Naive thymus-derived CD8-positive, alpha-beta T cell (primary cell): ENCODE results near the gene CORO1C. TPM values are rescaled to one million over a fixed set of nuclear protein-coding genes. Genes with fewer than 3 reads are reported as not detected.
"Not testable (repeated sequence)": the region's sequence is repeated elsewhere in the genome, so short reads cannot be mapped to it uniquely, and the experiment has no call there.

ENCODE experiments used
- ATAC-seq, 2 donors: fragments of 150-1000 bp; cut with Tn5 transposase in 1 of 2; sonication (Bioruptor Pico), chemical (Tn5 transposase) in 1 of 2; 1 replicate in 1 of 2; 2 replicates in 1 of 2; pipeline ENCODE4 v1.10.0; 2021; ENCODE audit warnings: mild to moderate bottlenecking in 2 of 2, moderate library complexity in 2 of 2
- POLR2A ChIA-PET: fragments of 350-600 bp; sonication (Branson Sonifier 250); formaldehyde crosslinking; loops from one replicate; lab custom pipeline; 2021; ENCODE audit warnings: antibody characterized with exemption; lab: Charles Lee
- DNase-seq, 10 donors: peaks; one replicate each; pipeline versions ENCODE4 v3.0.0 to v3.0.0-alpha.2; 2020 to 2022
- H3K27ac Mint-ChIP-seq, 10 donors: one replicate each; pipeline ENCODE4 v1.8.0; 2020 to 2022; ENCODE audit warnings: mild to moderate bottlenecking in 10 of 10, mixed read lengths in 10 of 10, moderate library complexity in 4 of 10, inconsistent platforms in 1 of 10
- H3K27me3 Mint-ChIP-seq, 5 donors: one replicate each; pipeline ENCODE4 v1.8.0; 2021 to 2022; ENCODE audit warnings: mixed read lengths in 5 of 5
- H3K36me3 Mint-ChIP-seq, 3 donors: one replicate each; pipeline ENCODE4 v1.8.0; 2020 to 2022; ENCODE audit warnings: mixed read lengths in 3 of 3, mild to moderate bottlenecking in 2 of 3, inconsistent platforms in 1 of 3
- H3K4me1 Mint-ChIP-seq, 4 donors: one replicate each; pipeline ENCODE4 v1.8.0; 2021 to 2022; ENCODE audit warnings: mixed read lengths in 4 of 4
- H3K4me3 Mint-ChIP-seq, 10 donors: one replicate each; pipeline ENCODE4 v1.8.0; 2020 to 2022; ENCODE audit warnings: mild to moderate bottlenecking in 10 of 10, mixed read lengths in 10 of 10, moderate library complexity in 6 of 10, inconsistent platforms in 1 of 10
- H3K9me3 Mint-ChIP-seq, 9 donors: one replicate each; pipeline ENCODE4 v1.8.0; 2020 to 2022; ENCODE audit warnings: mixed read lengths in 9 of 9, mild to moderate bottlenecking in 3 of 9, inconsistent platforms in 1 of 9, moderate library complexity in 1 of 9
- polyA plus RNA-seq, 3 donors: library from polyadenylated mRNA; unstranded; fragments of 300-500 nt; fragmentation: Illumina TruSeq; gene quantifications; one replicate each; pipeline ENCODE4 v1.2.3, GENCODE V29; 2021
- total RNA-seq, 8 experiments: library from RNA in 2 of 8; stranded (reverse) in 2 of 8; gene quantifications; one replicate each; pipeline ENCODE4 v1.2.3 and lab custom pipeline; 2021 to 2026

Gene CORO1C
- total and polyA plus RNA-seq, 5 experiments from 2014 or later = 5.0 to 13.1 (median 6.5) TPM

- DNase-seq = no peak
These were observed 19.2 kb upstream of the CORO1C start for GRCh38 chr12:108750526-108750925.

GRCh38 chr12:108747563-108747962 lies 16.2 kb upstream of the CORO1C start:
- no peaks in the 10 kb centered on the region for H3K9me3 Mint-ChIP-seq
- no peaks in the 10 kb centered on the region for H3K4me1 Mint-ChIP-seq
- POLR2A ChIA-PET = no interaction called here
- no peak overlapping the region for H3K27ac Mint-ChIP-seq
- no peak overlapping the region for H3K4me3 Mint-ChIP-seq
- peaks cover 0 to 4% (median 1%) of the 10 kb centered on the region in 5 donors for H3K27me3 Mint-ChIP-seq
- no peaks in the 10 kb centered on the region for H3K36me3 Mint-ChIP-seq
- no peak for ATAC-seq
- DNase-seq = no peak

More at GRCh38 chr12:108750526-108750925, 19.2 kb upstream of the CORO1C start:
- H3K27ac Mint-ChIP-seq = peak overlapping the region in 1 of 10 donors; percentile 43
- no peaks in the 10 kb centered on the region for H3K4me1 Mint-ChIP-seq
- H3K36me3 Mint-ChIP-seq = no peaks in the 10 kb centered on the region
- POLR2A ChIA-PET = no interaction called here
- no peak overlapping the region for H3K4me3 Mint-ChIP-seq
- no peaks in the 10 kb centered on the region for H3K27me3 Mint-ChIP-seq
- no peak for ATAC-seq
- no peaks in the 10 kb centered on the region for H3K9me3 Mint-ChIP-seq

GRCh38 chr12:108745641-108746040 lies 14.3 kb upstream of the CORO1C start:
- H3K4me3 Mint-ChIP-seq = no peak overlapping the region
- POLR2A ChIA-PET = interaction anchor here (0.6 kb wide), 1 partner anchor 11 kb away, joined by 5 read pairs; no protein-coding TSS in a partner anchor
- no peak overlapping the region for H3K27ac Mint-ChIP-seq
- H3K9me3 Mint-ChIP-seq = no peaks in the 10 kb centered on the region
- no peaks in the 10 kb centered on the region for H3K4me1 Mint-ChIP-seq
- no peak for DNase-seq
- H3K36me3 Mint-ChIP-seq = no peaks in the 10 kb centered on the region
- no peak for ATAC-seq
- H3K27me3 Mint-ChIP-seq = peaks cover 0 to 4% (median 3%) of the 10 kb centered on the region in 5 donors

GRCh38 chr12:108744021-108744897 lies 12.9 kb upstream of the CORO1C start:
- Mint-ChIP-seq H3K27me3 (peaks cover 0 to 4% (median 3%) of the 10 kb centered on the region in 5 donors), H3K9me3 (no peaks in the 10 kb centered on the region), H3K36me3 (no peaks in the 10 kb centered on the region), H3K27ac (no peak overlapping the region), H3K4me3 (no peak overlapping the region), H3K4me1 (no peaks in the 10 kb centered on the region)
- POLR2A ChIA-PET = interaction anchor here (0.6 kb wide), 1 partner anchor 9 kb away, joined by 3 read pairs; no protein-coding TSS in a partner anchor
- ATAC-seq (no peak), DNase-seq (no peak)

GRCh38 chr12:108738170-108738569 lies 6.9 kb upstream of the CORO1C start:
- no peaks in the 10 kb centered on the region for H3K9me3 Mint-ChIP-seq
- DNase-seq = no peak
- H3K4me1 Mint-ChIP-seq = peaks cover 0 to 12% (median 5%) of the 10 kb centered on the region in 4 donors
- no peak overlapping the region for H3K4me3 Mint-ChIP-seq
- peaks cover 0 to 3% (median 2%) of the 10 kb centered on the region in 5 donors for H3K27me3 Mint-ChIP-seq
- POLR2A ChIA-PET = interaction anchor here (0.7 kb wide), 2 partner anchors 98 to 180 kb away, joined by 4 to 6 read pairs; no protein-coding TSS in a partner anchor
- ATAC-seq = no peak
- H3K36me3 Mint-ChIP-seq = no peaks in the 10 kb centered on the region
- H3K27ac Mint-ChIP-seq = no peak overlapping the region

- DNase-seq (no peak), ATAC-seq (no peak)
- Mint-ChIP-seq H3K4me3 (no peak overlapping the region), H3K4me1 (peaks cover 6 to 26% (median 15%) of the 10 kb centered on the region in 4 donors), H3K27me3 (no peaks in the 10 kb centered on the region), H3K36me3 (no peaks in the 10 kb centered on the region), H3K9me3 (no peaks in the 10 kb centered on the region), H3K27ac (peak overlapping the region in 1 of 10 donors; percentile 29)
- POLR2A ChIA-PET = no interaction called here
These were observed 4.5 kb upstream of the CORO1C start for GRCh38 chr12:108735855-108736254.

- H3K4me3 Mint-ChIP-seq = peak overlapping the region in 2 of 10 donors; percentile 10 to 36
- H3K4me1 Mint-ChIP-seq = peaks cover 11 to 36% (median 22%) of the 10 kb centered on the region in 4 donors
- no peak for DNase-seq
- no peaks in the 10 kb centered on the region for H3K27me3 Mint-ChIP-seq
- ATAC-seq = no peak
- POLR2A ChIA-PET = interaction anchor here (0.6 kb wide), 1 partner anchor 23 kb away, joined by 8 read pairs; no protein-coding TSS in a partner anchor
- H3K9me3 Mint-ChIP-seq = no peaks in the 10 kb centered on the region
- H3K36me3 Mint-ChIP-seq = no peaks in the 10 kb centered on the region
- H3K27ac Mint-ChIP-seq = peak overlapping the region in 7 of 10 donors; percentile 23 to 84 (median 60)
These were observed 3.0 kb upstream of the CORO1C start for GRCh38 chr12:108734200-108734906.

GRCh38 chr12:108733230-108733531 lies 1.9 kb upstream of the CORO1C start:
- not testable (repeated sequence) for H3K36me3 Mint-ChIP-seq, H3K27me3 Mint-ChIP-seq, H3K9me3 Mint-ChIP-seq, ATAC-seq, DNase-seq
- H3K27ac Mint-ChIP-seq = peak overlapping the region in 3 of 10 donors; percentile 7 to 46 (median 36)
- POLR2A ChIA-PET = interaction anchor here (0.6 kb wide), 1 partner anchor 96 kb away, joined by 7 read pairs; no protein-coding TSS in a partner anchor
- H3K4me1 Mint-ChIP-seq = peaks cover 13 to 45% (median 26%) of the 10 kb centered on the region in 4 donors
- H3K4me3 Mint-ChIP-seq = peak overlapping the region in 1 of 10 donors; percentile 90

- H3K27ac Mint-ChIP-seq = peak overlapping the region in 8 of 10 donors; percentile 83 to 98 (median 94)
- no peaks in the 10 kb centered on the region for H3K27me3 Mint-ChIP-seq
- POLR2A ChIA-PET = interaction anchor here (0.6 to 0.7 kb wide), 2 partner anchors 96 to 172 kb away, joined by 4 to 7 read pairs; partner anchors contain the start of gene SART3
- no peaks in the 10 kb centered on the region for H3K9me3 Mint-ChIP-seq
- peaks cover 13 to 47% (median 26%) of the 10 kb centered on the region in 4 donors for H3K4me1 Mint-ChIP-seq
- DNase-seq (no peak), ATAC-seq (no peak)
- H3K4me3 Mint-ChIP-seq = peak overlapping the region; percentile 90 to 98 (median 96)
- H3K36me3 Mint-ChIP-seq = no peaks in the 10 kb centered on the region
These were observed 1.3 kb upstream of the CORO1C start for GRCh38 chr12:108732489-108733229.

- Mint-ChIP-seq H3K4me3 (peak overlapping the region; percentile 90 to 98 (median 96)), H3K27me3 (no peaks in the 10 kb centered on the region), H3K27ac (peak overlapping the region; percentile 83 to 98 (median 94)), H3K9me3 (no peaks in the 10 kb centered on the region), H3K36me3 (no peaks in the 10 kb centered on the region), H3K4me1 (peaks cover 13 to 47% (median 26%) of the 10 kb centered on the region in 4 donors)
- DNase-seq (peak; percentile 89 to 96 (median 93)), ATAC-seq (peak; percentile 62 to 66)
- POLR2A ChIA-PET = interaction anchor here (0.7 kb wide), 1 partner anchor 171 kb away, joined by 4 read pairs; the partner anchor contains the start of gene SART3
These were observed 646 bp upstream of the CORO1C start for GRCh38 chr12:108731866-108732461.

GRCh38 chr12:108730365-108731104 lies 783 bp downstream of the CORO1C start:
- POLR2A ChIA-PET = interaction anchor here (0.7 kb wide), 1 partner anchor 113 kb away, joined by 3 read pairs; no protein-coding TSS in a partner anchor
- H3K4me3 Mint-ChIP-seq = peak overlapping the region; percentile 82 to 97 (median 88)
- peaks cover 13 to 47% (median 26%) of the 10 kb centered on the region in 4 donors for H3K4me1 Mint-ChIP-seq
- H3K27ac Mint-ChIP-seq = peak overlapping the region; percentile 34 to 88 (median 72)
- H3K36me3 Mint-ChIP-seq = no peaks in the 10 kb centered on the region
- peak; percentile 1 to 63 (median 28) for DNase-seq
- ATAC-seq = peak in 1 of 2 donors; percentile 5
- no peaks in the 10 kb centered on the region for H3K9me3 Mint-ChIP-seq
- H3K27me3 Mint-ChIP-seq = no peaks in the 10 kb centered on the region
